Mucosa of stomach (tissue), 1 donor: ENCODE results near the gene SGTA.

Source experiments
- H3K27me3 ChIP-seq: one replicate; pipeline ENCODE4 v1.7.0; 2013; ENCODE audit warnings: mild to moderate bottlenecking, low read length; ENCODE audit not compliant: control insufficient read depth, insufficient read depth
- H3K36me3 ChIP-seq: one replicate; pipeline ENCODE4 v1.7.0; 2013; ENCODE audit warnings: low read length; ENCODE audit not compliant: control insufficient read depth, insufficient read depth
- H3K4me1 ChIP-seq: one replicate; pipeline ENCODE4 v1.7.0; 2013; ENCODE audit warnings: mild to moderate bottlenecking, low read length; ENCODE audit not compliant: control insufficient read depth, insufficient read depth
- H3K4me3 ChIP-seq: one replicate; pipeline ENCODE4 v1.7.0; 2013; ENCODE audit warnings: low read length
- H3K9ac ChIP-seq: one replicate; pipeline ENCODE4 v1.7.0; 2013; ENCODE audit warnings: mild to moderate bottlenecking, low read length, moderate library complexity
- H3K9me3 ChIP-seq: one replicate; pipeline ENCODE4 v1.7.0; 2013; ENCODE audit warnings: mild to moderate bottlenecking, low read length, moderate library complexity; ENCODE audit not compliant: control insufficient read depth
- donor health status: Pancreatic carcinoma.

The SGTA gene

GRCh38 chr19:2807379-2808128, 24.5 kb upstream of the SGTA start:
- Histone ChIP-seq H3K27me3 (no peaks in the 10 kb centered on the region), H3K9ac (no peak overlapping the region), H3K4me3 (no peak overlapping the region), H3K36me3 (no peaks in the 10 kb centered on the region), H3K9me3 (no peaks in the 10 kb centered on the region), H3K4me1 (no peaks in the 10 kb centered on the region)

- Histone ChIP-seq H3K9ac (no peak overlapping the region), H3K27me3 (no peaks in the 10 kb centered on the region), H3K4me1 (no peaks in the 10 kb centered on the region), H3K36me3 (no peaks in the 10 kb centered on the region), H3K4me3 (no peak overlapping the region), H3K9me3 (no peaks in the 10 kb centered on the region)
Measured at GRCh38 chr19:2806736-2807378, 23.8 kb upstream of the SGTA start.

- no peaks in the 10 kb centered on the region for H3K4me1 ChIP-seq
- H3K4me3 ChIP-seq = no peak overlapping the region
- no peak overlapping the region for H3K9ac ChIP-seq
- H3K36me3 ChIP-seq = no peaks in the 10 kb centered on the region
- no peaks in the 10 kb centered on the region for H3K9me3 ChIP-seq
- no peaks in the 10 kb centered on the region for H3K27me3 ChIP-seq
Measured at GRCh38 chr19:2805991-2806649, 23.0 kb upstream of the SGTA start.

GRCh38 chr19:2805261-2805900, 22.3 kb upstream of the SGTA start:
- Histone ChIP-seq H3K36me3 (no peaks in the 10 kb centered on the region), H3K4me1 (no peaks in the 10 kb centered on the region), H3K4me3 (no peak overlapping the region), H3K27me3 (no peaks in the 10 kb centered on the region), H3K9me3 (no peaks in the 10 kb centered on the region), H3K9ac (no peak overlapping the region)

- H3K9me3 ChIP-seq = no peaks in the 10 kb centered on the region
- H3K4me3 ChIP-seq = no peak overlapping the region
- H3K27me3 ChIP-seq = no peaks in the 10 kb centered on the region
- no peaks in the 10 kb centered on the region for H3K36me3 ChIP-seq
- H3K4me1 ChIP-seq = no peaks in the 10 kb centered on the region
- H3K9ac ChIP-seq = no peak overlapping the region
Measured at GRCh38 chr19:2804156-2805004, 21.3 kb upstream of the SGTA start.

GRCh38 chr19:2803486-2804155, 20.5 kb upstream of the SGTA start:
- Histone ChIP-seq H3K27me3 (no peaks in the 10 kb centered on the region), H3K36me3 (no peaks in the 10 kb centered on the region), H3K4me3 (no peak overlapping the region), H3K9me3 (no peaks in the 10 kb centered on the region), H3K4me1 (no peaks in the 10 kb centered on the region), H3K9ac (no peak overlapping the region)

GRCh38 chr19:2802826-2803225, 19.8 kb upstream of the SGTA start:
- Histone ChIP-seq H3K36me3 (no peaks in the 10 kb centered on the region), H3K27me3 (no peaks in the 10 kb centered on the region), H3K9me3 (no peaks in the 10 kb centered on the region), H3K9ac (no peak overlapping the region), H3K4me1 (no peaks in the 10 kb centered on the region), H3K4me3 (no peak overlapping the region)

- Histone ChIP-seq H3K27me3 (no peaks in the 10 kb centered on the region), H3K4me3 (no peak overlapping the region), H3K9ac (no peak overlapping the region), H3K4me1 (no peaks in the 10 kb centered on the region), H3K9me3 (no peaks in the 10 kb centered on the region), H3K36me3 (no peaks in the 10 kb centered on the region)
Measured at GRCh38 chr19:2800506-2800905, 17.4 kb upstream of the SGTA start.

GRCh38 chr19:2799273-2800020, 16.4 kb upstream of the SGTA start:
- Histone ChIP-seq H3K4me3 (no peak overlapping the region), H3K36me3 (no peaks in the 10 kb centered on the region), H3K4me1 (no peaks in the 10 kb centered on the region), H3K9ac (no peak overlapping the region), H3K27me3 (no peaks in the 10 kb centered on the region), H3K9me3 (no peaks in the 10 kb centered on the region)

- H3K27me3 ChIP-seq = no peaks in the 10 kb centered on the region
- H3K9ac ChIP-seq = no peak overlapping the region
- H3K36me3 ChIP-seq = no peaks in the 10 kb centered on the region
- no peak overlapping the region for H3K4me3 ChIP-seq
- no peaks in the 10 kb centered on the region for H3K9me3 ChIP-seq
- no peaks in the 10 kb centered on the region for H3K4me1 ChIP-seq
Measured at GRCh38 chr19:2798733-2799132, 15.7 kb upstream of the SGTA start.
